ENCODE results near the gene TGM4. TPM values are rescaled to one million over a fixed set of nuclear protein-coding genes. Genes with fewer than 3 reads are reported as not detected.

TGM4 gene
- total and polyA plus RNA-seq, 10 of the 15 experiments (the other 5 are each of a cell fraction or from before 2014, with no cell fraction given), result not detected

- TF ChIP-seq ZBTB11 (CRISPR knock-in tag; IDR thresholded peaks at IDR 0.05) (no peak), CBX3 (IDR thresholded peaks at IDR 0.05; ENCODE audit: borderline replicate concordance, low read depth) (no peak), NFIC (IDR thresholded peaks at IDR 0.05; ENCODE audit: low read depth, low read length) (no peak), ZNF592 (IDR thresholded peaks at IDR 0.05) (no peak), RCOR1 (conservative IDR thresholded peaks at IDR 0.05; ENCODE audit: low read depth, low read length) (no peak), CEBPZ (IDR thresholded peaks at IDR 0.05; ENCODE audit: low read depth, low read length) (no peak), RAD21 (IDR thresholded peaks at IDR 0.05; ENCODE audit: insufficient read depth, low read depth, low read length) (no peak), REST (IDR thresholded peaks at IDR 0.05; ENCODE audit: low read depth, low read length) (no peak), ZNF207 (IDR thresholded peaks at IDR 0.05; ENCODE audit: borderline replicate concordance) (no peak), BRCA1 (IDR thresholded peaks at IDR 0.05; ENCODE audit: low read depth, low read length) (no peak)
Measured at GRCh38 chr3:44924457-44925084, 50.2 kb downstream of the TGM4 start (continued).

All from GM12878 (cell line).